Skin epidermis (tissue), 12 donors: ENCODE measurements around the gene WDR27.

Source experiments
- H3K27ac ChIP-seq, 21 experiments: fragments of 200-600 bp; sonication (generic) in 11 of 21; one replicate each; pipeline ENCODE4 v1.5.0; 2020; ENCODE audit warnings: mild to moderate bottlenecking in 3 of 21, inconsistent platforms in 2 of 21, moderate library complexity in 2 of 21
- H3K4me3 ChIP-seq, 7 experiments: fragments of 200-600 bp; sonication (generic) in 2 of 7; one replicate each; pipeline ENCODE4 v1.5.0; 2020; ENCODE audit warnings: inconsistent platforms in 2 of 7, mild to moderate bottlenecking in 2 of 7, moderate library complexity in 1 of 7

WDR27 gene

GRCh38 chr6:169577974-169578373 lies 123.9 kb downstream of the WDR27 start:
- Histone ChIP-seq H3K27ac (no peak overlapping the region), H3K4me3 (no peak overlapping the region)

GRCh38 chr6:169577236-169577635 lies 124.6 kb downstream of the WDR27 start:
- Histone ChIP-seq H3K27ac (peak overlapping the region in 1 of 21 experiments; percentile 50), H3K4me3 (no peak overlapping the region)

GRCh38 chr6:169575821-169576220 lies 126.0 kb downstream of the WDR27 start:
- Histone ChIP-seq H3K4me3 (no peak overlapping the region), H3K27ac (no peak overlapping the region)

GRCh38 chr6:169575365-169575764 lies 126.5 kb downstream of the WDR27 start:
- no peak overlapping the region for H3K4me3 ChIP-seq
- H3K27ac ChIP-seq, result no peak overlapping the region

GRCh38 chr6:169574420-169574819 lies 127.4 kb downstream of the WDR27 start:
- Histone ChIP-seq H3K4me3 (no peak overlapping the region), H3K27ac (no peak overlapping the region)

- Histone ChIP-seq H3K4me3 (no peak overlapping the region), H3K27ac (no peak overlapping the region)
These were observed 127.9 kb downstream of the WDR27 start for GRCh38 chr6:169573883-169574282.

- H3K4me3 ChIP-seq, result no peak overlapping the region
- no peak overlapping the region for H3K27ac ChIP-seq
These were observed 130.5 kb downstream of the WDR27 start for GRCh38 chr6:169571123-169571962.

GRCh38 chr6:169568314-169569087 lies 133.3 kb downstream of the WDR27 start:
- no peak overlapping the region for H3K4me3 ChIP-seq
- H3K27ac ChIP-seq, result no peak overlapping the region

- Histone ChIP-seq H3K27ac (no peak overlapping the region), H3K4me3 (no peak overlapping the region)
These were observed 134.0 kb downstream of the WDR27 start for GRCh38 chr6:169567819-169568218.

GRCh38 chr6:169566961-169567750 lies 134.7 kb downstream of the WDR27 start:
- H3K4me3 ChIP-seq, result no peak overlapping the region
- H3K27ac ChIP-seq, result no peak overlapping the region

GRCh38 chr6:169566319-169566718 lies 135.5 kb downstream of the WDR27 start:
- Histone ChIP-seq H3K4me3 (no peak overlapping the region), H3K27ac (no peak overlapping the region)

- no peak overlapping the region for H3K4me3 ChIP-seq
These were observed 137.2 kb downstream of the WDR27 start for GRCh38 chr6:169564453-169565240.

GRCh38 chr6:169561665-169562064 lies 140.2 kb downstream of the WDR27 start:
- Histone ChIP-seq H3K27ac (no peak overlapping the region), H3K4me3 (no peak overlapping the region)

More at GRCh38 chr6:169564453-169565240, 137.2 kb downstream of the WDR27 start:
- H3K27ac ChIP-seq, result no peak overlapping the region

GRCh38 chr6:169559592-169559991 lies 142.2 kb downstream of the WDR27 start:
- no peak overlapping the region for H3K27ac ChIP-seq
- H3K4me3 ChIP-seq, result no peak overlapping the region

- H3K27ac ChIP-seq, result peak overlapping the region in 2 of 21 experiments; percentile 33 to 36
- no peak overlapping the region for H3K4me3 ChIP-seq
These were observed 142.9 kb downstream of the WDR27 start for GRCh38 chr6:169558774-169559441.

- H3K4me3 ChIP-seq, result no peak overlapping the region
These were observed 143.5 kb downstream of the WDR27 start for GRCh38 chr6:169558378-169558773.

GRCh38 chr6:169557887-169558286 lies 143.9 kb downstream of the WDR27 start:
- Histone ChIP-seq H3K27ac (no peak overlapping the region), H3K4me3 (no peak overlapping the region)

More at GRCh38 chr6:169558378-169558773, 143.5 kb downstream of the WDR27 start:
- H3K27ac ChIP-seq, result peak overlapping the region in 2 of 21 experiments; percentile 33 to 36

- H3K4me3 ChIP-seq, result no peak overlapping the region
- H3K27ac ChIP-seq, result peak overlapping the region in 1 of 21 experiments; percentile 18
These were observed 144.9 kb downstream of the WDR27 start for GRCh38 chr6:169556758-169557548.
